HG03354 (cell line): Measurements from ENCODE around the gene RNF13.
"Not testable (repeated sequence)": the region's sequence is repeated elsewhere in the genome, so short reads cannot be mapped to it uniquely, and the experiment has no call there.

Experiments used
- ATAC-seq: cut with Tn5 transposase; IDR thresholded peaks from one replicate; pipeline ENCODE4 v1.9.1; 2021; ENCODE audit warnings: mild to moderate bottlenecking; ENCODE audit not compliant: unreplicated experiment, poor library complexity, severe bottlenecking

RNF13 gene

GRCh38 chr3:149832086-149832485, 19.1 kb downstream of the RNF13 start:
- ATAC-seq, result no peak

- no peak for ATAC-seq
These were observed 20.2 kb downstream of the RNF13 start for GRCh38 chr3:149833241-149833640.

GRCh38 chr3:149838491-149838890, 25.5 kb downstream of the RNF13 start:
- ATAC-seq, result not testable (repeated sequence)

- ATAC-seq, result not testable (repeated sequence)
These were observed 26.5 kb downstream of the RNF13 start for GRCh38 chr3:149839469-149839868.

GRCh38 chr3:149839896-149840295, 26.9 kb downstream of the RNF13 start:
- ATAC-seq, result no peak

- no peak for ATAC-seq
These were observed 30.5 kb downstream of the RNF13 start for GRCh38 chr3:149843502-149843901.

GRCh38 chr3:149844091-149844490, 31.1 kb downstream of the RNF13 start:
- no peak for ATAC-seq

GRCh38 chr3:149845570-149846244, 32.7 kb downstream of the RNF13 start:
- ATAC-seq, result no peak

GRCh38 chr3:149848238-149848637, 35.2 kb downstream of the RNF13 start:
- ATAC-seq, result no peak

- ATAC-seq, result no peak
These were observed 35.7 kb downstream of the RNF13 start for GRCh38 chr3:149848688-149849087.

- no peak for ATAC-seq
These were observed 38.0 kb downstream of the RNF13 start for GRCh38 chr3:149850787-149851584.

GRCh38 chr3:149858911-149859310, 45.9 kb downstream of the RNF13 start:
- no peak for ATAC-seq

- ATAC-seq, result no peak
These were observed 47.9 kb downstream of the RNF13 start for GRCh38 chr3:149860881-149861280.

GRCh38 chr3:149867563-149867962, 54.5 kb downstream of the RNF13 start:
- no peak for ATAC-seq

GRCh38 chr3:149871855-149872254, 58.8 kb downstream of the RNF13 start:
- ATAC-seq, result no peak

- ATAC-seq, result no peak
These were observed 59.6 kb downstream of the RNF13 start for GRCh38 chr3:149872589-149872988.

GRCh38 chr3:149877668-149878067, 64.7 kb downstream of the RNF13 start:
- ATAC-seq, result no peak

- ATAC-seq, result peak; percentile 81
These were observed 66.9 kb downstream of the RNF13 start for GRCh38 chr3:149879872-149880271.

GRCh38 chr3:149881879-149882278, 68.9 kb downstream of the RNF13 start:
- ATAC-seq, result no peak

GRCh38 chr3:149883134-149883533, 70.1 kb downstream of the RNF13 start:
- ATAC-seq, result no peak

GRCh38 chr3:149883860-149884259, 70.8 kb downstream of the RNF13 start:
- not testable (repeated sequence) for ATAC-seq
